ENCODE data around the gene PRADC1.

Gene PRADC1

GRCh38 chr2:73235315-73236028 is 2.4 kb upstream of the PRADC1 start:
- DNase-seq (ENCODE audit: low read depth): no peak

DNA sequence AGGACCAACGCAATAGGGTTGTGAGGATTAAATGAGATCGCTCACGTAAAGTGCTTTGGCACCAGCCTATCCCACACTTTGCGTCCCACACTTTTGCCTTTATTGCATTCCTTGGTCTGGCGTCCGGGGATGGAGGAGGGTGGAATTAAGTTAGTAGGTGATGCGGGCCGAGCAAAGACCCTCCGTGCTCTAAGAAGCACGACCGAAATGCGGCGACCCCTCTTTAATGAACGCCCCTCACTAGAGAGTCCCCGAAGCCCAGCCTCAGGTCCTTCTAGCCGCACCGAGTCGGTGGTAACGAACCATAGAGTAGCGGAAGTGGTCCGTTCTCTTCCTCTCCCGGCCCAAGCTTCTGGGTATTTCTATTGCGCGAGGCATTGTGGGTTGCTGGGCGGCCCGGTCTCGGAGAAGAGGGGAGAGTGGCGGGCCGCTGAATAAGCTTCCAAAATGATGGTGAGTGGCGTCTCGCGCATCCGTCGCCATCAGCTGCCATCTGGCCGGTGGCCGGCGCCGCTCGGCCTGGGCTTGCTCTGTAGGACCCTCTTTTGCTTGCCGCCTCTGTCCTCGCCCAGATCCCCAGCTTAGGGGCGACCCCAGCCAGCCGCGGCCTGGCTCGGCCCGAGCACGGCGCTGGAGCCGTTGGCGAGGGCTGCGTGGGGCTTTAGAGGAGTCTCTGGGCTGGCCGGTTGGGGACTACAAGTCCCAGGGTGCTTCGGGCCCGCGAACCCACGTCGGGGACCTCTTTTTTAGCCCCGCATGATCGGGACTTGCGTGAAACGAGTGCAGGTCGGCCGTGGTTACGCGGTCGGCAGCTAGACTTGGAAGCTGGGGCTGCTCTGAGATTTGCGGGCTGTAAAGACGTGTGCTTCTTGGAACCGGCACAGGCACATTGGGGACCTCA is 1.1 kb upstream of the PRADC1 start, which contains the start of gene CCT7:
Gene CCT7, plus strand, starts transcription at position 377 of the 901 bp plus-strand sequence. Its CDS starts 71 bp downstream, at position 448.
- peak; percentile 92 for DNase-seq (ENCODE audit: low read depth)

- no peak for DNase-seq (ENCODE audit: low read depth)
Measured at GRCh38 chr2:73232403-73233153, 461 bp downstream of the PRADC1 start.

- no peak for DNase-seq (ENCODE audit: low read depth)
Measured at GRCh38 chr2:73228631-73229030, 4.4 kb downstream of the PRADC1 start.

GRCh38 chr2:73227086-73227485 is 6.0 kb downstream of the PRADC1 start:
- no peak for DNase-seq (ENCODE audit: low read depth)

DNA sequence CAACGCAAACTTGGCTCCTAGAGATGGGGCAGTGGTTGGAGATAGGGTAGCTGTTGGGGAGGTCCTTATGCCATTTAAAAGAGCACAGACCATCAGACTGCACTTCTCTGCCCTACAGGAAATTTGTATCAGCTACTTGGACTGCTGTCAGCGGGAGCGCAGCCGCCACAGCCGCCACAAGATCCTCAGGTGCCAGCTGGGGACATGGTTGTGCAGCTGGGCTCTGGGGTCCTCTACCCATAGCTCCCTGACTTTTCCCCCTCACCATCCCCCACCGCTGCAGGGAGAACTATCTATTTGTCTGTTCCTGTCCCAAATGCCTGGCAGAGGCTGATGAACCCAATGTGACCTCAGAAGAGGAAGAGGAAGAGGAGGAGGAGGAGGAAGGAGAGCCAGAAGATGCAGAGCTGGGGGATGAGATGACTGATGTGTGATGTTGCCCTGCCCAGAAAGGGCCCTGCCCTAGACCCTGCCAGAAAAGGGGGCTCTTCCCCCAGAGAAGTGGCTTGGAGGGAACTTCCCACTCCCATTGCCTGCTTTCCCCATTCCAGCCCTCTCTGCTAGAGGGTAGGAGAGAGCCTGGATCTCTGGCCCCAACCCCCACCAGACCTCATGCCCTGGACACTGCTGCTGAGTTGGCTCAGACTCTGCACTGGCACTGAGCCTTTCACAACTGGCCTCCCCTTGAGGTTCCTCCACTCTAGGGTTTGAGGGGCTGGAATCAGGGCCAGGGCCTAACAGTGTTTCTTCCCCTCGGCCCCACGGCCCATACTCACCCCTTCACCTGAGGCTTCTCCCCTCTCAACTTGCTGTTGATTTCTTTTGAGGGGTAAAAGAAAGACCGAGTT is 7.3 kb downstream of the PRADC1 start:
- no peak for DNase-seq (ENCODE audit: low read depth)

DNA sequence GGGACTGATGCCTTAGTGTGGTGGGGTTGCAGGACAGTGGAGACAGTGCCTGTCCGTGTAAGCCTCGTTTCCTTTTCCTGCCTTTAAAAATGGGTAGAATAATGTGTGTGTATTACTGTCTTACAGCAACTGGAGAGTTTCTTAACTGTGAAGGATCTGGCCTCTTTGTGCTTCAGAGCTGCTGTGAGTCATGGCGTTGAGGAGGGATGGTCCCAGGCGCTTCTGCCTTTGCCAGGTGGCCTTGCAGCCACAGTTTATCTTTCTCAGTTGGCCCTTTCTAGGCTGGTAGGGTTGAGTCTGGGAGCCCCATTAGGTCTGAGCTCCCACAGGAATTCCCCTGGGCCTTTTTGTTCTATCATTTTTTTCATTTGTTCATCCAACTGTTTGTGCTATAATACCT is 9.2 kb downstream of the PRADC1 start:
- no peak for DNase-seq (ENCODE audit: low read depth)

- DNase-seq (ENCODE audit: low read depth): peak; percentile 65
Measured at GRCh38 chr2:73218298-73218697, 14.7 kb downstream of the PRADC1 start.

GRCh38 chr2:73217826-73218225 is 15.2 kb downstream of the PRADC1 start:
- DNase-seq (ENCODE audit: low read depth): no peak

GRCh38 chr2:73217160-73217559 is 15.9 kb downstream of the PRADC1 start:
- DNase-seq (ENCODE audit: low read depth): no peak

- no peak for DNase-seq (ENCODE audit: low read depth)
Measured at GRCh38 chr2:73215254-73215653, 17.8 kb downstream of the PRADC1 start.

DNA sequence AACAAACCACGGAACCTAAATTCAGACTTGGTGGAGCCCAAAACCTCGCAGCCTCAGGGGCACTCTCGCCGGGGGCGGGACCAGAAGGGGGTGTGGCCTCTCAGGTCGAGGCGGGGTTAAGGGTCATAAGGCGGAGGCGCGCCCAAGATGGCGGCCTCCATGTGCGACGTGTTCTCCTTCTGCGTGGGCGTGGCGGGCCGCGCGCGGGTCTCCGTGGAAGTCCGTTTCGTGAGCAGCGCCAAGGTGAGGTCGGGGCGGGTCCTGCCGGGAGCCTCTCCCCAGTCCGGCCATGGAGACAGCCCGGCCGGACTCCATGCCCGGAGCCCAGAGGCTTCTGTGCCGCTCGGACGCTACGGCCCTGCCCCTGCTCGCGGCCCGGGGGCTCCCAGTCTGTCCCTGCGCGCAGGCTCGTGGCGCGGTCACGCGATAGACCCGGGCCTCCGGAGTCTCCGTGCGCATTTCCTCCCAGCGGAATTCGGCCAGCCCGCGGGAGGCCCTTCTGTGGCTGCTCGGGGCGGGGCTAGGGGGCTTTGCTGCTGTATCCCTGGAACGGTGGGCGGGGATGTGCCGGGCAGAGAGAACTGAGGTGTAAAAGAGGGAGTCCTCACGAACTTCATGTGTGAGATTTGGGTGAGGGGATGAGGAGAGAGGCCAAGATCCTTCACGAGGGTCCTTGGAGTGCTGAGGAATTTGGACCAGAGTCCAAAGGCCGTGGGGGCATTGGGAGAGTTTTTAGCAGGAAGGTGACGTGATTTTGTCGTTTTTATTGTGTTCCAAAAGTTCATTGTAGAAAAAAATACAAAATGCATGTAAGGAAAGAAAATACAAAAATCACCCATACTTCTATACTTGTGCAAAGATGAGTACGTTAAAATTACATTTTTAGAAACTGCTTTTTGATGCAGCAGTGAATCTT is 18.7 kb downstream of the PRADC1 start, which contains the start of gene SMYD5:
Gene SMYD5, plus strand, starts transcription at position 126 of the 916 bp plus-strand sequence. Its CDS starts 22 bp downstream, at position 148.
- DNase-seq (ENCODE audit: low read depth): peak; percentile 80

DNA sequence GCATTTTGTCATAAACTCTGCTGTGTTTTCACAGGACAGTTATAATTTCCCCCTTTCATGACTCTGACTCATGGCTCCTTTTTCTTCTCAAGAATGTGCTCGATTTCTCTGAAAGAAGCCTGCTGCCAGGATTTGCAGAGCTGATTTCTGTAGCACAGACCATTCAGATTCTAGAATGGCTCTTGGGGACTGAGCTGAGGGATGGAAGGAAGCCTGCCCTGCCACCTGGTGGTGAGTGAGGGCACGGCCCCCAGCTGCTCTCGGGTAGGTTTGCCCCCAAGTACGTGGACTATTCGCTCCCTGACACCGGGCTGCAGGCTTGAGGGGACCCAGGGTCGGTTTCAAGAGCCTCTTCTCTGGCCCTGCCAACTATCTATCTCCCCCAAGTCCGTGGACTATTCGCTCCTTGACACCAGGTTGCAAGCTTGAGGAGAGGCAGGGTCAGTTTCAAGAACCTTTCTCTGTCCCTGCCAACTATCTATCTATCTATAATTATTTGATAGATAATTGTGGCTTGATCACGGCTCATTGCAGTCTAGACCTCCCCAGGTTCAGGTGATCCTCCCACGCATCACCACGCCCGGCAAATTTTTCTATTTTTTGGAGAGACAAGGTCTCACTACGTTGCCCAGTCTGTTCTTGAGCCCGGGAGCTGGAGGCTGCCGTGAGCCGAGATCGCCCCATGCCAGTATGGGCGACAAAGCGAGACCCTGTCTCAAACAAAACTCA is 20.4 kb downstream of the PRADC1 start:
- DNase-seq (ENCODE audit: low read depth): peak; percentile 83

DNA sequence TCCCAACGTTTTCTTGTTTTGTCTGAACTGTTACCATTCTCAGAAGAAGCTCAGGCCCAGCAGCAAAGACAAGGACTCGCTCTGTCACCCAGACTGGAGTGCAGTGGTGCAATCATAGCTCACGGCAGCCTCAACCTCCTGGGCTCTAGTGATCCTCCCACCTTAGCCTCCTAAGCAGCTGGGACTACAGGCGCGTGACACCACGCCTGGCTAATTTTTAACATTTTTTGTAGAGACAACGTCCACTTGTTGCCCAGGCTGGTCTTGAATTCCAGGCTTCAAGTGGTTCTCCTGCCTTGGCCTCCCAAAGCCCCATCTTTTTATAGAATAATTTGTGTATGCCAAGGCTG is 21.0 kb downstream of the PRADC1 start:
- DNase-seq (ENCODE audit: low read depth): no peak

- no peak for DNase-seq (ENCODE audit: low read depth)
Measured at GRCh38 chr2:73210696-73211095, 22.3 kb downstream of the PRADC1 start.

DNA sequence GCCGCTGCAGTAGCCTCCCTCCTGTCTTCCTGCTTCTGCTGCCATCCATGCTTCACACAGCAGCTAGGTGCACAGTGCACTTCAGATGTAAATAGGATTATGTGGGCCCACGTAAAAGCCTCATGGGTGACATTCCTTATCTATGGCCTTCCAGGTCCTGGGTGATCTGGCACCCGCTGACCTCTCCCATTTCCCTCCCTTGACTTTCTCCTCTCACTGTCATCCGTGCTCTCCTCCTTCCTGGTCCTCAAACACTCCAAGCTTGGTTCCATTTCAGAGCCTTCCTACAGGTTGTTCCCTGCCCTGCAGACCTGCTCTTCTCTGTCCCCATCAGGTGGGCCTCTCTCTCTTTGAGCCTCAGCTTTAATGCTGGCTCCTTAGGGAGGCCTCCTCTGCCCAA is 23.0 kb downstream of the PRADC1 start:
- no peak for DNase-seq (ENCODE audit: low read depth)

GRCh38 chr2:73208258-73208657 is 24.8 kb downstream of the PRADC1 start:
- no peak for DNase-seq (ENCODE audit: low read depth)

GRCh38 chr2:73205611-73206010 is 27.4 kb downstream of the PRADC1 start:
- DNase-seq (ENCODE audit: low read depth): no peak

GRCh38 chr2:73203055-73203681 is 29.9 kb downstream of the PRADC1 start:
- DNase-seq (ENCODE audit: low read depth): no peak

Measured in iris pigment epithelial cell (primary cell).